B cell (primary cell): ENCODE data around the gene FAF2. TPM values are rescaled to one million over a fixed set of nuclear protein-coding genes. Genes with fewer than 3 reads are reported as not detected.

Experiments used
- ATAC-seq: fragments of 200-7000 bp; cut with Tn5 transposase; one replicate; pipeline ENCODE4 v1.10.0; 2021; ENCODE audit warnings: low read depth, mild to moderate bottlenecking, moderate number of reproducible peaks, moderate library complexity
- CTCF ChIA-PET: fragments of 350-600 bp; sonication (Branson Sonifier 250); formaldehyde crosslinking; loops from one replicate; lab custom pipeline; 2021; ENCODE audit warnings: antibody characterized with exemption, inconsistent platforms; lab: Charles Lee
- POLR2A ChIA-PET: fragments of 350-600 bp; sonication (Branson Sonifier 250); formaldehyde crosslinking; loops from one replicate; lab custom pipeline; 2021; ENCODE audit warnings: antibody characterized with exemption; lab: Charles Lee
- DNase-seq: peaks from one replicate; pipeline ENCODE4 v3.0.0; 2013
- H2AFZ ChIP-seq: 2 replicates; pipeline ENCODE4 v1.6.1; 2012; ENCODE audit warnings: mild to moderate bottlenecking, low read depth, low read length; ENCODE audit not compliant: insufficient read depth, poor library complexity, severe bottlenecking
- H3K27ac ChIP-seq, 2 donors: 1 replicate in 1 of 2; 2 replicates in 1 of 2; pipeline ENCODE4 v1.5.1; 2012 to 2013; ENCODE audit warnings: low read length in 2 of 2, mild to moderate bottlenecking in 2 of 2, moderate library complexity in 1 of 2
- H3K27me3 ChIP-seq, 4 experiments: fragments of 200-600 bp in 1 of 4; sonication (generic) in 1 of 4; replicated peaks in 1 of 4; 1 replicate in 2 of 4; 2 replicates in 2 of 4; pipeline versions ENCODE4 v1.6.1 to v1.7.0; 2013 to 2016; ENCODE audit warnings: low read length in 3 of 4, mild to moderate bottlenecking in 2 of 4, mixed read lengths in 1 of 4, moderate library complexity in 1 of 4; ENCODE audit not compliant: insufficient read depth in 4 of 4, control insufficient read depth in 3 of 4; ENCODE audit errors: control extremely low read depth in 1 of 4
- H3K36me3 ChIP-seq, 2 experiments: replicated peaks in 1 of 2; 1 replicate in 1 of 2; 2 replicates in 1 of 2; pipeline versions ENCODE4 v1.6.1 to v1.7.1; 2013; ENCODE audit warnings: low read length in 1 of 2; ENCODE audit not compliant: insufficient read depth in 2 of 2, control insufficient read depth in 1 of 2; ENCODE audit errors: control extremely low read depth in 1 of 2, extremely low read depth in 1 of 2
- H3K4me1 ChIP-seq, 2 donors: fragments of 200-600 bp in 1 of 2; sonication (generic) in 1 of 2; 1 replicate in 1 of 2; 2 replicates in 1 of 2; pipeline versions ENCODE4 v1.5.1 to v1.6.1; 2013 to 2017; ENCODE audit warnings: low read length in 2 of 2; ENCODE audit not compliant: control insufficient read depth in 2 of 2, insufficient read depth in 2 of 2
- H3K4me2 ChIP-seq: replicated peaks from 2 replicates; pipeline ENCODE3; 2012; ENCODE audit warnings: mild to moderate bottlenecking, low read depth, low read length; ENCODE audit not compliant: poor library complexity, severe bottlenecking
- H3K4me3 ChIP-seq, 5 experiments: fragments of 200-600 bp in 1 of 5; sonication (generic) in 1 of 5; 1 replicate in 3 of 5; 2 replicates in 2 of 5; pipeline versions ENCODE4 v1.5.1 to v1.7.0; 2011 to 2016; ENCODE audit warnings: low read length in 4 of 5, mild to moderate bottlenecking in 4 of 5, low read depth in 2 of 5, control low read depth in 1 of 5, moderate library complexity in 1 of 5; ENCODE audit not compliant: insufficient read depth in 1 of 5; ENCODE audit errors: control extremely low read depth in 1 of 5, extremely low read depth in 1 of 5
- H3K79me2 ChIP-seq: fragments of 200-600 bp; sonication (generic); one replicate; pipeline ENCODE4 v1.6.0; 2016; ENCODE audit warnings: low read length; ENCODE audit not compliant: control insufficient read depth, insufficient read depth
- H3K9ac ChIP-seq: fragments of 200-600 bp; sonication (generic); 2 replicates; pipeline ENCODE4 v1.6.1; 2017; ENCODE audit warnings: mild to moderate bottlenecking, low read length, moderate library complexity
- H3K9me3 ChIP-seq, 3 donors: one replicate each; pipeline versions ENCODE4 v1.6.1 to v1.7.1; 2013; ENCODE audit warnings: low read length in 2 of 3; ENCODE audit not compliant: control insufficient read depth in 2 of 3, insufficient read depth in 1 of 3; ENCODE audit errors: control extremely low read depth in 1 of 3
- H4K20me1 ChIP-seq: 2 replicates; pipeline ENCODE4 v1.6.0; 2012; ENCODE audit warnings: mild to moderate bottlenecking, low read length; ENCODE audit not compliant: insufficient read depth, control insufficient read depth, poor library complexity, severe bottlenecking
- H3K27ac Mint-ChIP-seq: one replicate; pipeline ENCODE4 v1.8.0; 2021; ENCODE audit warnings: mixed read lengths
- H3K27me3 Mint-ChIP-seq: one replicate; pipeline ENCODE4 v1.8.0; 2021; ENCODE audit warnings: mixed read lengths
- H3K4me1 Mint-ChIP-seq: one replicate; pipeline ENCODE4 v1.8.0; 2021; ENCODE audit warnings: mixed read lengths
- H3K4me3 Mint-ChIP-seq: one replicate; pipeline ENCODE4 v1.8.0; 2021; ENCODE audit warnings: mixed read lengths
- H3K9me3 Mint-ChIP-seq: one replicate; pipeline ENCODE4 v1.8.0; 2022; ENCODE audit warnings: mixed read lengths; ENCODE audit not compliant: insufficient read depth
- EZH2 ChIP-seq: IDR thresholded peaks from 2 replicates; pipeline ENCODE4 v1.6.1; 2012; ENCODE audit warnings: borderline replicate concordance, low read depth, mild to moderate bottlenecking, moderate library complexity, low read length; ENCODE audit not compliant: insufficient read depth, poor library complexity, severe bottlenecking
- WGBS: methylation state at CpG from one replicate; pipeline ENCODE4 v1.1.5; 2013; ENCODE audit warnings: missing lambda C conversion rate; ENCODE audit not compliant: insufficient coverage; 5-methylcytosine and 5-hydroxymethylcytosine counted together
- intact Hi-C: fragments of 100-400 bp; cut with micrococcal nuclease; formaldehyde crosslinking; loops from one replicate; pipeline ENCODE4 v1.10.0; 2022
- polyA plus RNA-seq: library from polyadenylated mRNA; depleted of rRNA; stranded (reverse); fragments of >200 nt; gene quantifications from 2 replicates; pipeline ENCODE4 v1.2.3, GENCODE V29; 2012
- total RNA-seq, 2 donors: library from RNA; stranded (reverse); fragments of 120-200 nt in 1 of 2; gene quantifications; 1 replicate in 1 of 2; 2 replicates in 1 of 2; pipeline versions ENCODE4 v1.2.3 to v1.2.4, GENCODE V29; 2013 to 2022
- TF ChIP-seq, protein P1 (sequence below): fragments of 200-600 bp; IDR thresholded peaks from one replicate; pipeline ENCODE4 v1.8.0; 2022; ENCODE audit warnings: antibody characterized with exemption, mild to moderate bottlenecking

The FAF2 gene
- total and polyA plus RNA-seq, 2 donors (not counting 1 experiment from before 2014, with no cell fraction given) = 10.9 to 35.1 TPM

DNA sequence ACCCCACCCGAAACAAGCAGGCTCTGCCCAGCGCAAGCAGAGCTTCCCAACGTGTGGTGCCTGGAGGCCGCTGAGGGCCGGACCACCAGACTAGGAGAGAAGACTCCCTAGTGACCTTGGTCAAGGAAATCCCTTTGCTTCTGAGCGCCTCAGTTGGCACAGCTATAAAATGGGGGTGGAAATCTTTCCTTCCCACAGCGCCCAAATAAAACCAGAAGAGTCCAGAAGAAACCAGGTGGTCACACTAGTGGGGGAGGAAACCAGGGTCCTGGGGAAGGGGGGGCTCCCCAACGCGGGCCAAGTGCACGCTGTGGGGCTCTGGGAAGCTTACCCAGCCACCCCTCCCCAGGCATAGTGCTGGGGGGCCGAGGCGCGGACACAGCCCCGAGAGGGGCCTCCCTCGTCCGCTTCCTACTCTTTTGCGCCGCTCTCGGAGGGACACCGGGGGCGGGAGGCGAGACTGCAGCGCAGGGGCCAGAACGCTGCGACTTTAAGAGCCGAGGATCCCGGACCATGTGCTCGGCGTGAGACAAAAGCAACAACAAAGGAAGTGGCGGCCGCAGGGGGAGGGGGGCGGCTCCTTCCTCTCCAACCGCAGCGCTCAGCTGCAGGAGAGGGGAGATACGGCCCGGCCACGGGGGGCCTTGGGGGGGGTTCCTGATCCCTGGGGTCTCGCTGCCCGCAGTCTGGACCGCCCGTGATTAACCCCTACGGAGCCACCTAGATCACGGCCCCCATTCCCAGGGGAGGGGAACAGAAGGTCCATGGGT is 88.1 kb downstream of the FAF2 start:
- DNase-seq = peak; percentile 86
- peak; percentile 26 for ATAC-seq
- TF ChIP-seq EZH2 = no peak
- TF ChIP-seq, protein P1, sequence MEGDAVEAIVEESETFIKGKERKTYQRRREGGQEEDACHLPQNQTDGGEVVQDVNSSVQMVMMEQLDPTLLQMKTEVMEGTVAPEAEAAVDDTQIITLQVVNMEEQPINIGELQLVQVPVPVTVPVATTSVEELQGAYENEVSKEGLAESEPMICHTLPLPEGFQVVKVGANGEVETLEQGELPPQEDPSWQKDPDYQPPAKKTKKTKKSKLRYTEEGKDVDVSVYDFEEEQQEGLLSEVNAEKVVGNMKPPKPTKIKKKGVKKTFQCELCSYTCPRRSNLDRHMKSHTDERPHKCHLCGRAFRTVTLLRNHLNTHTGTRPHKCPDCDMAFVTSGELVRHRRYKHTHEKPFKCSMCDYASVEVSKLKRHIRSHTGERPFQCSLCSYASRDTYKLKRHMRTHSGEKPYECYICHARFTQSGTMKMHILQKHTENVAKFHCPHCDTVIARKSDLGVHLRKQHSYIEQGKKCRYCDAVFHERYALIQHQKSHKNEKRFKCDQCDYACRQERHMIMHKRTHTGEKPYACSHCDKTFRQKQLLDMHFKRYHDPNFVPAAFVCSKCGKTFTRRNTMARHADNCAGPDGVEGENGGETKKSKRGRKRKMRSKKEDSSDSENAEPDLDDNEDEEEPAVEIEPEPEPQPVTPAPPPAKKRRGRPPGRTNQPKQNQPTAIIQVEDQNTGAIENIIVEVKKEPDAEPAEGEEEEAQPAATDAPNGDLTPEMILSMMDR = no peak
- peaks cover 57% of the 10 kb centered on the region for H4K20me1 ChIP-seq
- H3K27ac ChIP-seq = peak overlapping the region; percentile 93 to 99
- H3K9ac ChIP-seq = peak overlapping the region; percentile 98
- peak overlapping the region; percentile 84 to 100 (median 94) for H3K4me3 ChIP-seq
- H3K9me3 ChIP-seq = peaks cover 0 to 4% (median 0%) of the 10 kb centered on the region in 3 donors
- POLR2A ChIA-PET = interaction anchor here (0.6 to 4.1 kb wide), 21 partner anchors 8 to 978 kb away, joined by 3 to 30 read pairs (median 3); partner anchors contain the start of genes CDHR2, EIF4E1B, FAF2 and HIGD2A
- Mint-ChIP-seq H3K27me3 (no peaks in the 10 kb centered on the region), H3K27ac (peak overlapping the region; percentile 100), H3K4me1 (peaks cover 60% of the 10 kb centered on the region), H3K9me3 (no peaks in the 10 kb centered on the region), H3K4me3 (peak overlapping the region; percentile 99)
- intact Hi-C loops = no loop called here
- peak overlapping the region; percentile 92 for H3K4me2 ChIP-seq
- H3K27me3 ChIP-seq = no peaks in the 10 kb centered on the region
- CTCF ChIA-PET = interaction anchor here (1.0 to 5.3 kb wide), 7 partner anchors 7 to 124 kb away, joined by 3 to 33 read pairs (median 4); partner anchors contain the start of genes CLTB, FAF2 and TSPAN17
- H2AFZ ChIP-seq = peak overlapping the region; percentile 77
- peaks cover 0 to 34% of the 10 kb centered on the region in 2 experiments for H3K36me3 ChIP-seq
- peaks cover 55 to 60% of the 10 kb centered on the region in 2 donors for H3K4me1 ChIP-seq
- peaks cover 64% of the 10 kb centered on the region for H3K79me2 ChIP-seq
- under 1% methylated on average over 31 of the region's 43 CpGs for WGBS
